H1 (cell line): Measurements from ENCODE around the gene HSF4. TPM values are rescaled to one million over a fixed set of nuclear protein-coding genes. Genes with fewer than 3 reads are reported as not detected.

Experiments
- ASH2L ChIP-seq: fragments of 200-600, 300-600 bp; sonication (generic); IDR thresholded peaks from one replicate; pipeline ENCODE4 v1.7.1; 2017; ENCODE audit warnings: low read length
- ATF3 ChIP-seq: IDR thresholded peaks from 2 replicates; pipeline ENCODE4 v1.6.1; 2011; ENCODE audit warnings: low read depth, mild to moderate bottlenecking, low read length; ENCODE audit not compliant: insufficient read depth
- BCL11A ChIP-seq, 2 experiments: IDR thresholded peaks; one replicate each; pipeline ENCODE4 v1.6.1; 2011; ENCODE audit warnings: low read depth in 2 of 2, low read length in 2 of 2, mild to moderate bottlenecking in 2 of 2
- CHD2 ChIP-seq: IDR thresholded peaks from 2 replicates; pipeline ENCODE4 v1.6.1; 2012; ENCODE audit warnings: low read length, improper control_type of control experiment
- CTBP2 ChIP-seq: IDR thresholded peaks from 2 replicates; pipeline ENCODE4 v1.7.0; 2011; ENCODE audit warnings: borderline replicate concordance, mild to moderate bottlenecking, moderate library complexity, mixed read lengths, low read length; ENCODE audit not compliant: insufficient read depth, insufficient read length
- EGR1 ChIP-seq: IDR thresholded peaks from 2 replicates; pipeline ENCODE4 v1.6.1; 2011; ENCODE audit warnings: low read depth, low read length, borderline replicate concordance
- EZH2 ChIP-seq: fragments of 200-600 bp; sonication (generic); IDR thresholded peaks from 2 replicates; pipeline ENCODE4 v1.7.1; 2012; ENCODE audit warnings: low read depth, mild to moderate bottlenecking, moderate library complexity, low read length, inconsistent platforms; ENCODE audit not compliant: severe bottlenecking
- FOSL1 ChIP-seq: IDR thresholded peaks from 2 replicates; pipeline ENCODE4 v1.6.1; 2011; ENCODE audit warnings: mild to moderate bottlenecking, low read depth, low read length, moderate library complexity; ENCODE audit not compliant: insufficient read depth
- GABPA ChIP-seq: IDR thresholded peaks from 2 replicates; pipeline ENCODE4 v1.6.1; 2011; ENCODE audit warnings: mild to moderate bottlenecking, low read length, moderate library complexity, borderline replicate concordance; ENCODE audit not compliant: insufficient read depth
- JUND ChIP-seq: IDR thresholded peaks from 2 replicates; pipeline ENCODE4 v1.6.1; 2011; ENCODE audit warnings: mild to moderate bottlenecking, improper control_type of control experiment, low read length
- MAFK ChIP-seq: IDR thresholded peaks from 2 replicates; pipeline ENCODE4 v1.6.1; 2012; ENCODE audit warnings: low read depth, mild to moderate bottlenecking, improper control_type of control experiment, low read length
- MAX ChIP-seq: IDR thresholded peaks from 2 replicates; pipeline ENCODE4 v1.6.1; 2012; ENCODE audit warnings: inconsistent platforms
- RAD21 ChIP-seq, 2 experiments: IDR thresholded peaks in 1 of 2; conservative IDR thresholded peaks in 1 of 2; 2 replicates each; pipeline ENCODE4 v1.6.1; 2011; ENCODE audit warnings: low read depth in 2 of 2, low read length in 2 of 2, improper control_type of control experiment in 1 of 2, inconsistent platforms in 1 of 2, mild to moderate bottlenecking in 1 of 2, moderate library complexity in 1 of 2
- RFX5 ChIP-seq: IDR thresholded peaks from 2 replicates; pipeline ENCODE4 v1.6.1; 2011; ENCODE audit warnings: low read depth, low read length, improper control_type of control experiment, borderline replicate concordance
- SAP30 ChIP-seq: fragments of 300-600 bp; sonication (generic); IDR thresholded peaks from 2 replicates; pipeline ENCODE4 v1.7.1; 2012; ENCODE audit warnings: low read length, moderate library complexity, mild to moderate bottlenecking, inconsistent platforms; ENCODE audit not compliant: insufficient read depth, insufficient replicate concordance
- SIN3A ChIP-seq, 2 experiments: IDR thresholded peaks in 1 of 2; conservative IDR thresholded peaks in 1 of 2; 2 replicates each; pipeline ENCODE4 v1.6.1; 2011 to 2012; ENCODE audit warnings: low read length in 2 of 2, improper control_type of control experiment in 1 of 2, low read depth in 1 of 2, mild to moderate bottlenecking in 1 of 2
- SP2 ChIP-seq: IDR thresholded peaks from 2 replicates; pipeline ENCODE4 v1.6.1; 2012; ENCODE audit warnings: mild to moderate bottlenecking, low read length, inconsistent platforms
- SRF ChIP-seq: IDR thresholded peaks from 2 replicates; pipeline ENCODE4 v1.6.1; 2011; ENCODE audit warnings: mild to moderate bottlenecking, low read depth, low read length, moderate library complexity
- SUZ12 ChIP-seq: fragments of 200-600 bp; sonication (generic); IDR thresholded peaks from 2 replicates; pipeline ENCODE4 v1.6.1; 2012; ENCODE audit warnings: mild to moderate bottlenecking, inconsistent platforms, low read length, moderate library complexity, mixed read lengths
- TAF7 ChIP-seq: optimal IDR thresholded peaks from 2 replicates; pipeline ENCODE3; 2011; ENCODE audit warnings: low read depth, mild to moderate bottlenecking, inconsistent platforms, low read length, moderate library complexity, borderline replicate concordance
- TCF12 ChIP-seq: IDR thresholded peaks from 2 replicates; pipeline ENCODE4 v1.6.1; 2011; ENCODE audit warnings: low read depth, mild to moderate bottlenecking, low read length
- YY1 ChIP-seq: IDR thresholded peaks from 2 replicates; pipeline ENCODE4 v1.6.1; 2011; ENCODE audit warnings: low read depth, mild to moderate bottlenecking, low read length
- polyA plus RNA-seq, 7 experiments: library from polyadenylated mRNA; depleted of rRNA in 3 of 7; stranded (reverse) in 5 of 7; unstranded in 2 of 7; fragments of >200 nt in 5 of 7; fragments of 200-250 nt in 2 of 7; gene quantifications; 1 replicate in 5 of 7; 2 replicates in 1 of 7; 4 replicates in 1 of 7; pipeline versions ENCODE4 v1.2.1 to v1.2.3, GENCODE V29; 2011 to 2013; ENCODE audit warnings: missing spikeins in 2 of 7, mixed read lengths in 2 of 7
- total RNA-seq: library from RNA; stranded (reverse); fragmentation: NEBNext Ultra II Directional; extraction: Animal tissue kit (Norgen Biotek cat#: 25700); gene quantifications from 2 replicates; pipeline ENCODE4 v1.2.1, GENCODE V29; 2021

The HSF4 gene
- total and polyA plus RNA-seq, 2 of the 8 experiments (the other 6 are each of a cell fraction or from before 2014, with no cell fraction given), result 0.14 TPM; not detected in 1

DNA sequence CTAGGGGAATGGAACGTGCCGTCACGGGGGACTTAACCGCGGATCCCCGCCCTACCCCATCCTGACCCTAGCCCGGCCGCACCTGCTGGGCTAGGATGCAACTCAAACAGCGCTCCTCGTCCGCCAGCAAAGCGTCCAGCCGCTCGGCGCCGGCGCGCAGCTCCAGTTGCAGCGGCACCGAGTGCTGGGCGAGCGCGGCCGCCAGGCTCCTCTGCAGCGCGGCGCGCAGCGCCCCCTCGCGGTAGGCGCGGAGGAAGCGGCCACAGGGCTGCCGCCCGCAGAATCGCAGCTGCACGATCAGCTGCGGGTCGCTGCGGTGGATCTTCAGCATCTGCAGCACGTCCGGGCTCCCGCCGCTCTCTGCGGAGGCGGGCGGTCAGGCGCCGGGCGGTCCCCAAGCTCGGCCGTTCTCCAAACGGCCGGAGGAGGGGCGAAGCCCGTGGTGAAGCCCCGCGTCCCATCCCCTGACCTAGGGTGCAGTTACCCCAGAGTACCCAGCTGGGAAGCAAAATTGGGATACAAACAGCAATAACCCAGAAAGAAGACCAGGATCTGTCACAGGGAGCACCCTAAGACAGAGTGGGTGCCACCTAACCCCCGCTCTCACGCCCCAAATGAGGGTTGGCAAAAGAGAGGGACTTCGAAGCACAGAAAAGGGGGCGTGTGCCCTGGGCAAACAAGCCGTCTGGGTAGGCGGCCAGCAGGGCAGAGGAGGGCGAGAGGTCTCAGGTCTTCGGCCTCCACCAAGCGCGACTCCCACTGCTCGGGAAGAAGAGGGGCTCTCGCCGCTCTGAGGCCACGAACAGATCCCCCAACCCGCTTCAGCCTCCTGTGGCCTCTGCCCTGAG is 9.0 kb upstream of the HSF4 start (continued):
- TF ChIP-seq ATF3, result no peak
- TF ChIP-seq GABPA, result peak; percentile 78
- TF ChIP-seq SAP30, result no peak
- no peak for TF ChIP-seq BCL11A (IDR thresholded peaks at IDR 0.05; ENCODE audit: low read depth in 2 of 2, low read length in 2 of 2)
- TF ChIP-seq EZH2, result peak; percentile 70
- TF ChIP-seq TAF7, result peak; percentile 64
- TF ChIP-seq JUND, result no peak
- TF ChIP-seq RAD21 (IDR thresholded peaks at IDR 0.05 in 1 of 2, conservative IDR thresholded peaks at IDR 0.05 in 1 of 2; ENCODE audit: low read depth in 2 of 2, low read length in 2 of 2), result peak; percentile 84 to 91
- TF ChIP-seq SP2, result no peak
- TF ChIP-seq MAFK, result no peak
- 0 out of 2 replicates have a peak, but pooled peaks have one; percentile 58 for TF ChIP-seq TCF12
- peak; percentile 28; the same call in 1 of the 2 replicates for TF ChIP-seq EGR1
- peak; percentile 72 for TF ChIP-seq SRF
- TF ChIP-seq FOSL1, result no peak
- no peak for TF ChIP-seq CTBP2
- TF ChIP-seq RFX5, result no peak
- peak; percentile 57; the same call in 1 of the 2 replicates for TF ChIP-seq YY1
- no peak for TF ChIP-seq ASH2L
- no peak for TF ChIP-seq CHD2
- TF ChIP-seq SUZ12, result peak; percentile 78
- peak in 1 of 2 experiments; percentile 60; a peak in 1 of 4 replicates for TF ChIP-seq SIN3A (conservative IDR thresholded peaks at IDR 0.05 in 1 of 2, IDR thresholded peaks at IDR 0.05 in 1 of 2; ENCODE audit: low read depth in 1 of 2, low read length in 2 of 2)
- peak; percentile 49 for TF ChIP-seq MAX
